Camera-type eye (tissue), 1 donor: Measurements from ENCODE around the gene MAP2K7. TPM values are rescaled to one million over a fixed set of nuclear protein-coding genes. Genes with fewer than 3 reads are reported as not detected.

Source experiments
- total RNA-seq: library from RNA; depleted of rRNA; stranded (reverse); fragments of >200 nt; gene quantifications from one replicate; pipeline ENCODE4 v1.2.3, GENCODE V29; 2014

MAP2K7 gene
- 20.3 TPM for total RNA-seq

GRCh38 chr19:7903244-7904073 is at the start of gene MAP2K7:
MAP2K7 (plus strand) TSS chr19:7903877; CDS start chr19:7903945, 68 bp downstream.

GRCh38 chr19:7874076-7874896 is 29.4 kb upstream of the MAP2K7 start, which contains the start of gene PRR36:
PRR36 (minus strand) TSS chr19:7874390; CDS start chr19:7873689, 701 bp downstream.

GRCh38 chr19:7888145-7888825 is 15.4 kb upstream of the MAP2K7 start, which contains the start of gene LRRC8E:
LRRC8E (plus strand) TSS chr19:7888510; CDS start chr19:7895604, 7,094 bp downstream.

GRCh38 chr19:7914598-7915045 is 10.9 kb downstream of the MAP2K7 start, which contains the start of gene TGFBR3L:
TGFBR3L (plus strand) TSS chr19:7914830.

GRCh38 chr19:7919610-7920518 is 16.2 kb downstream of the MAP2K7 start, which contains the start of gene SNAPC2:
SNAPC2 (plus strand) TSS chr19:7920338; CDS start chr19:7920367, 29 bp downstream.

GRCh38 chr19:7926021-7926726 is 22.5 kb downstream of the MAP2K7 start, which contains the start of gene CTXN1:
CTXN1 (minus strand) TSS chr19:7926135; CDS start chr19:7925538, 597 bp downstream.

GRCh38 chr19:7943444-7944176 is 39.9 kb downstream of the MAP2K7 start, which contains the start of gene TIMM44:
TIMM44 (minus strand) TSS chr19:7943666; CDS start chr19:7943651, 15 bp downstream.

Other genes with a start within 250 kb of the MAP2K7 start
- gene RETN, start 234.8 kb upstream of the MAP2K7 start, total RNA-seq, result not detected
- gene MCEMP1, start 226.8 kb upstream of the MAP2K7 start, total RNA-seq, result not detected
- 36.9 TPM for gene TRAPPC5, start 223.0 kb upstream of the MAP2K7 start, total RNA-seq
- gene FCER2, start 201.7 kb upstream of the MAP2K7 start, total RNA-seq, result not detected
- gene CLEC4G, start 171.8 kb upstream of the MAP2K7 start, total RNA-seq, result 0.71 TPM
- gene CD209, start 156.3 kb upstream of the MAP2K7 start, total RNA-seq, result 5.4 TPM
- 0.27 TPM for gene CLEC4M, start 140.6 kb upstream of the MAP2K7 start, total RNA-seq
- gene EVI5L, start 73.7 kb upstream of the MAP2K7 start, total RNA-seq, result 26.1 TPM
- gene PRR36, start 29.5 kb upstream of the MAP2K7 start, total RNA-seq, result 4.7 TPM
- 0.33 TPM for gene LRRC8E, start 15.4 kb upstream of the MAP2K7 start, total RNA-seq
- not detected for gene TGFBR3L, start 11.0 kb downstream of the MAP2K7 start, total RNA-seq
- 7.1 TPM for gene SNAPC2, start 16.5 kb downstream of the MAP2K7 start, total RNA-seq
- 10.9 TPM for gene CTXN1, start 22.3 kb downstream of the MAP2K7 start, total RNA-seq
- 52.4 TPM for gene TIMM44, start 39.8 kb downstream of the MAP2K7 start, total RNA-seq
- gene ELAVL1, start 101.8 kb downstream of the MAP2K7 start, total RNA-seq, result 68.1 TPM
- not detected for gene CCL25, start 148.9 kb downstream of the MAP2K7 start, total RNA-seq
- 9.1 TPM for gene FBN3, start 245.7 kb downstream of the MAP2K7 start, total RNA-seq